ENCODE measurements around the gene EMC9. TPM values are rescaled to one million over a fixed set of nuclear protein-coding genes. Genes with fewer than 3 reads are reported as not detected.

The EMC9 gene
- polyA plus RNA-seq, 1 of the 3 experiments (the other 2 are of a cell fraction), result 19.3 TPM

GRCh38 chr14:24108336-24108874 lies 33.0 kb downstream of the EMC9 start:
- no peak for TF ChIP-seq RCOR1 (IDR thresholded peaks at IDR 0.05; ENCODE audit: low read length)
- no peak for TF ChIP-seq RFX5 (IDR thresholded peaks at IDR 0.05; ENCODE audit: low read length)
- no peak for TF ChIP-seq MAX (IDR thresholded peaks at IDR 0.05; ENCODE audit: low read depth)
- no peak for TF ChIP-seq SIN3A (IDR thresholded peaks at IDR 0.05; ENCODE audit: borderline replicate concordance, low read depth, low read length)
- no peak for TF ChIP-seq FOSL2 (IDR thresholded peaks at IDR 0.05; ENCODE audit: borderline replicate concordance, low read depth)
- TF ChIP-seq TAF1 (IDR thresholded peaks at IDR 0.05; ENCODE audit: borderline replicate concordance, low read depth, low read length), result no peak
- TF ChIP-seq MXI1 (IDR thresholded peaks at IDR 0.05; ENCODE audit: low read depth, low read length), result no peak
- POLR2A ChIA-PET, result interaction anchor here (0.5 to 2.2 kb wide), 8 partner anchors 8 to 123 kb away, joined by 3 to 12 read pairs (median 5); partner anchors contain the start of genes CARMIL3, PCK2 and PSME1
- H2AFZ ChIP-seq (ENCODE audit: low read depth), result 0 out of 2 replicates have a peak overlapping the region, but pooled peaks have one; percentile 4

GRCh38 chr14:24106672-24107271 lies 34.6 kb downstream of the EMC9 start:
- Histone ChIP-seq H3K36me3 (replicated peaks in 1 of 2; ENCODE audit: control insufficient read depth in 1 of 2, insufficient read depth in 2 of 2, low read length in 1 of 2) (peaks cover 0 to 11% of the 10 kb centered on the region in 2 experiments), H2AFZ (ENCODE audit: low read depth) (no peak overlapping the region), H3F3A (replicated peaks; ENCODE audit: insufficient read depth) (peaks cover 4% of the 10 kb centered on the region), H3K9me3 (no peaks in the 10 kb centered on the region), H3K9ac (no peak overlapping the region), H3K27me3 (ENCODE audit: insufficient read depth) (no peaks in the 10 kb centered on the region), H3K79me2 (ENCODE audit: insufficient read depth) (no peaks in the 10 kb centered on the region), H3K4me3 (ENCODE audit: low read depth in 2 of 2, low read length in 1 of 2) (no peak overlapping the region), H3K27ac (ENCODE audit: low read depth in 2 of 2, low read length in 1 of 2) (no peak overlapping the region), H3K9me2 (no peaks in the 10 kb centered on the region), H4K20me1 (ENCODE audit: insufficient read depth) (no peaks in the 10 kb centered on the region), H3K4me1 (ENCODE audit: control insufficient read depth in 1 of 2, insufficient read depth in 2 of 2, low read depth in 1 of 2, low read length in 1 of 2) (no peaks in the 10 kb centered on the region; a peak in 1 of 4 replicates), H3K4me2 (no peak overlapping the region)
- 85% methylated on average over 4 of the region's 4 CpGs for WGBS (ENCODE audit: low lambda C conversion rate)
- POLR2A ChIA-PET, result interaction anchor here (0.7 to 1.7 kb wide), 4 partner anchors 10 to 44 kb away, joined by 3 to 5 read pairs (median 4); no protein-coding TSS in a partner anchor
- TF ChIP-seq RAD21 (IDR thresholded peaks at IDR 0.05; ENCODE audit: low read length), result no peak
- TF ChIP-seq YY1 (IDR thresholded peaks at IDR 0.05; ENCODE audit: low read depth), result no peak
- no peak for TF ChIP-seq SMC3 (IDR thresholded peaks at IDR 0.05; ENCODE audit: low read depth, low read length)
- no peak for TF ChIP-seq JUND (IDR thresholded peaks at IDR 0.05)
- TF ChIP-seq GATA2 (CRISPR knock-in tag; IDR thresholded peaks at IDR 0.05), result no peak
- TF ChIP-seq RFX5 (IDR thresholded peaks at IDR 0.05; ENCODE audit: low read length), result no peak
- no peak for TF ChIP-seq FOXJ3 (CRISPR knock-in tag; IDR thresholded peaks at IDR 0.05)
- no peak for TF ChIP-seq CTCF (IDR thresholded peaks at IDR 0.05)
- TF ChIP-seq MXI1 (IDR thresholded peaks at IDR 0.05; ENCODE audit: low read depth, low read length), result no peak
- no peak for TF ChIP-seq USF1 (IDR thresholded peaks at IDR 0.05; ENCODE audit: borderline replicate concordance, low read depth)
- no peak for TF ChIP-seq USF2 (IDR thresholded peaks at IDR 0.05; ENCODE audit: borderline replicate concordance, low read depth, low read length)
- no peak for TF ChIP-seq PBX3 (IDR thresholded peaks at IDR 0.05)
- DNase-seq, result no peak
- CTCF ChIA-PET, result interaction anchor here (9.9 to 25.4 kb wide), 2 partner anchors 12 to 41 kb away, joined by 219 to 1159 read pairs; partner anchors contain the start of genes CARMIL3, CPNE6 and PCK2

More at GRCh38 chr14:24108336-24108874, 33.0 kb downstream of the EMC9 start:
- Histone ChIP-seq H3K9me3 (no peaks in the 10 kb centered on the region), H3K4me3 (ENCODE audit: low read depth in 2 of 2, low read length in 1 of 2) (peak overlapping the region in 1 of 2 experiments; percentile 24; a peak in 1 of 4 replicates), H3K27me3 (ENCODE audit: insufficient read depth) (no peaks in the 10 kb centered on the region), H3K4me2 (no peak overlapping the region), H3K27ac (ENCODE audit: low read depth in 2 of 2, low read length in 1 of 2) (no peak overlapping the region), H4K20me1 (ENCODE audit: insufficient read depth) (no peaks in the 10 kb centered on the region), H3K9me2 (no peaks in the 10 kb centered on the region), H3K9ac (no peak overlapping the region), H3K36me3 (replicated peaks in 1 of 2; ENCODE audit: control insufficient read depth in 1 of 2, insufficient read depth in 2 of 2, low read length in 1 of 2) (peaks cover 0 to 4% of the 10 kb centered on the region in 2 experiments), H3F3A (replicated peaks; ENCODE audit: insufficient read depth) (peaks cover 6% of the 10 kb centered on the region), H3K79me2 (ENCODE audit: insufficient read depth) (no peaks in the 10 kb centered on the region), H3K4me1 (ENCODE audit: control insufficient read depth in 1 of 2, insufficient read depth in 2 of 2, low read depth in 1 of 2, low read length in 1 of 2) (peaks cover 0 to 2% of the 10 kb centered on the region in 2 experiments; a peak in 1 of 4 replicates)
- no peak for DNase-seq
- CTCF ChIA-PET, result interaction anchor here (0.6 to 25.4 kb wide), 29 partner anchors 9 to 127 kb away, joined by 3 to 1159 read pairs (median 5); partner anchors contain the start of genes CARMIL3, CPNE6, EMC9 and IRF9
- WGBS (ENCODE audit: low lambda C conversion rate), result 42% methylated on average over 5 of the region's 5 CpGs
